H1 (cell line): ENCODE data around the gene TMOD4. TPM values are rescaled to one million over a fixed set of nuclear protein-coding genes. Genes with fewer than 3 reads are reported as not detected.

Experiments
- BACH1 ChIP-seq: IDR thresholded peaks from 2 replicates; pipeline ENCODE4 v1.6.1; 2012; ENCODE audit warnings: low read length, improper control_type of control experiment
- CEBPB ChIP-seq: IDR thresholded peaks from 2 replicates; pipeline ENCODE4 v1.6.1; 2012; ENCODE audit warnings: low read depth, low read length
- KDM5A ChIP-seq: fragments of 200-600 bp; IDR thresholded peaks from 2 replicates; pipeline ENCODE4 v1.7.1; 2012; ENCODE audit warnings: mild to moderate bottlenecking, low read length, inconsistent platforms, mixed read lengths
- polyA plus RNA-seq, 7 experiments: library from polyadenylated mRNA; depleted of rRNA in 3 of 7; stranded (reverse) in 5 of 7; unstranded in 2 of 7; fragments of >200 nt in 5 of 7; fragments of 200-250 nt in 2 of 7; gene quantifications; 1 replicate in 5 of 7; 2 replicates in 1 of 7; 4 replicates in 1 of 7; pipeline versions ENCODE4 v1.2.1 to v1.2.3, GENCODE V29; 2011 to 2013; ENCODE audit warnings: missing spikeins in 2 of 7, mixed read lengths in 2 of 7
- total RNA-seq: library from RNA; stranded (reverse); fragmentation: NEBNext Ultra II Directional; extraction: Animal tissue kit (Norgen Biotek cat#: 25700); gene quantifications from 2 replicates; pipeline ENCODE4 v1.2.1, GENCODE V29; 2021

The TMOD4 gene
- total and polyA plus RNA-seq, 2 of the 8 experiments (the other 6 are each of a cell fraction or from before 2014, with no cell fraction given): 0.42 TPM; not detected in 1

GRCh38 chr1:151221616-151222015, 45.8 kb upstream of the TMOD4 start (continued):
- TF ChIP-seq CEBPB (no peak), KDM5A (no peak), BACH1 (no peak)
